Breast epithelium (tissue), 3 donors: Measurements from ENCODE around the gene METTL16.

Experiments used
- POLR2A ChIP-seq: fragments of 450-650 bp; IDR thresholded peaks from one replicate; pipeline ENCODE4 v1.6.1; 2016; ENCODE audit warnings: antibody characterized with exemption, mild to moderate bottlenecking, moderate library complexity
- POLR2AphosphoS5 ChIP-seq, 3 donors: sonication (generic); formaldehyde crosslinking; IDR thresholded peaks; one replicate each; pipeline ENCODE4 v1.6.1; 2017; ENCODE audit warnings: antibody characterized with exemption in 3 of 3
- TF ChIP-seq, protein P1 (sequence below), 3 donors: fragments of 450-650 bp; IDR thresholded peaks; one replicate each; pipeline ENCODE4 v1.5.1; 2016 to 2017; ENCODE audit warnings: antibody characterized with exemption in 3 of 3, mild to moderate bottlenecking in 3 of 3, moderate library complexity in 3 of 3

DNA sequence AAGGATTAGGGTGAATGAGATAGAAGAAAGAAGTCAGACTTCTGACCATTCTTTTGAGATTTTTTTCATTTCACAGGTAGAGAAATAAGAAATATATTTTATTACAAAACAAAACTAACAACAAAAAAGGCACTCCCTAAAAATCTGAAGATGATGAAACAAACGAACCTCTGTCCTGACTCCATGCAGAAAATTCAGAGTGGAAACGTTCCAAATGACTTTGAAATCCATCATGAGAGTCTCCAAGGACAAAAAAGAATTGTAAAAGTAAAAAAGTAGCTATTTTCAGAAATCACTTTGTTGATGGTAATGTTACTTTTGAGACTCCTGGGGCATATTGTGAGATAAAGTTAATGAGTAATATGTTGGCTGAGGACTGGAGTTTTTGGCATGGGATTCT lies 84.5 kb downstream of the METTL16 start:
- TF ChIP-seq, protein P1, sequence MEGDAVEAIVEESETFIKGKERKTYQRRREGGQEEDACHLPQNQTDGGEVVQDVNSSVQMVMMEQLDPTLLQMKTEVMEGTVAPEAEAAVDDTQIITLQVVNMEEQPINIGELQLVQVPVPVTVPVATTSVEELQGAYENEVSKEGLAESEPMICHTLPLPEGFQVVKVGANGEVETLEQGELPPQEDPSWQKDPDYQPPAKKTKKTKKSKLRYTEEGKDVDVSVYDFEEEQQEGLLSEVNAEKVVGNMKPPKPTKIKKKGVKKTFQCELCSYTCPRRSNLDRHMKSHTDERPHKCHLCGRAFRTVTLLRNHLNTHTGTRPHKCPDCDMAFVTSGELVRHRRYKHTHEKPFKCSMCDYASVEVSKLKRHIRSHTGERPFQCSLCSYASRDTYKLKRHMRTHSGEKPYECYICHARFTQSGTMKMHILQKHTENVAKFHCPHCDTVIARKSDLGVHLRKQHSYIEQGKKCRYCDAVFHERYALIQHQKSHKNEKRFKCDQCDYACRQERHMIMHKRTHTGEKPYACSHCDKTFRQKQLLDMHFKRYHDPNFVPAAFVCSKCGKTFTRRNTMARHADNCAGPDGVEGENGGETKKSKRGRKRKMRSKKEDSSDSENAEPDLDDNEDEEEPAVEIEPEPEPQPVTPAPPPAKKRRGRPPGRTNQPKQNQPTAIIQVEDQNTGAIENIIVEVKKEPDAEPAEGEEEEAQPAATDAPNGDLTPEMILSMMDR (IDR thresholded peaks at IDR 0.05): no peak
- TF ChIP-seq POLR2A: no peak
- TF ChIP-seq POLR2AphosphoS5 (IDR thresholded peaks at IDR 0.05): no peak
